GM19455 (cell line): ENCODE measurements around the gene ME3.
A peak's percentile ranks its signal among the peaks of the same experiment; 100 is the strongest.

Experiments used
- ATAC-seq: cut with Tn5 transposase; IDR thresholded peaks from one replicate; pipeline ENCODE4 v1.9.1; 2021; ENCODE audit not compliant: unreplicated experiment

The ME3 gene

DNA sequence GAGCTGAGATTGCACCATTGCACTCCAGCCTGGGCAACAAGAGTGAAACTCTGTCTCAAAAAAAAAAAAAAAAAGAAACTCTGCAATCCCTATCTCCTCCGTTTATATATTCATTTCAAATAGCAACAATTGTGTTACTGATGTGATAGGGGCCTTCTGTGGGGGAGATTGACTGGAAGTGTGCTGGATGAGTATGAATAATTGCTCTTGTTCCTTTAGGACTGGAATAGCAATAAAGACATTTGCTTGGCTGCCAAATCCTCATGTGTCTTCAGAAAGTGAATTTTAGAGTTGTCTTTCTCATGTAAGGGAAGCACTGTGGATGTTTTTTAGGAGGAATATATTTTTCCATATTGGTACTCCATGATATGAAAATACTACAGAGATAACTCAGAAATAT is 21.1 kb upstream of the ME3 start:
- no peak for ATAC-seq

DNA sequence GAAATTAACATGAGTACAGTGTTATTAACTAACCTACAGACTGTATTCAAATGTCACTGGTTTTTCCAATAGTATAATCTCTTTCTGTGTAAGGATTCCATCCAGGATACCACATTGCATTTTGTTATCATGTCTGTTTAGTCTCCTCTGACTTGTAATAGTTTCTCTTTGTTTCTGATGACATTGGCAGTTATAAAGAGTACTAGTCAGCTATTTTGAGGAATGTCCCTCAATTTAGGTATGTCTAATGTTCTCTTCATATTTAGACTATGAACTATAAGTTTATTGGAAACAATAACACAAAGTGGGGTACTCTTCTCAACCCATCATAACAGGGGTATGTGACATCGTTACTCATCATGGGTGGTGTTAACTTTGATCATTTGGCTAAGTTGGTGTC is 20.3 kb upstream of the ME3 start:
- no peak for ATAC-seq

DNA sequence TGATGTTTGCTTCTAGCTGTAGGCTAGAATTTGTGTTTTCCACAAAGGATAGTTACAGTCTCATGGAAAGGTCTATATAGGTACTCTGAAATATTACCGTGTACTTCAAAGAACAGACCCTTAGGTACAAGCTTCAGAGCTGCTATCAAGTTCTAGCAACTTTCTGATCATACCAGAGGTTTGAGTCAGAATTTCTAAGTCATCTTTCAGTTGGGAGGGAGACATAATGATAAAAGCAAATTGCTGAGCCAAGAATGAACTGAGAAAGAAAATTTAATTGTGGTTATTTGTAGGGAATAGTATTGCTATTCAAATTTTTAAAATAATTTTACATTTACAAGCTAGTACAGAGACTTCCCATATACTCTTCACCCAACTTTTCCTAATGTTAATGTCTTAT is 19.9 kb upstream of the ME3 start:
- no peak for ATAC-seq

DNA sequence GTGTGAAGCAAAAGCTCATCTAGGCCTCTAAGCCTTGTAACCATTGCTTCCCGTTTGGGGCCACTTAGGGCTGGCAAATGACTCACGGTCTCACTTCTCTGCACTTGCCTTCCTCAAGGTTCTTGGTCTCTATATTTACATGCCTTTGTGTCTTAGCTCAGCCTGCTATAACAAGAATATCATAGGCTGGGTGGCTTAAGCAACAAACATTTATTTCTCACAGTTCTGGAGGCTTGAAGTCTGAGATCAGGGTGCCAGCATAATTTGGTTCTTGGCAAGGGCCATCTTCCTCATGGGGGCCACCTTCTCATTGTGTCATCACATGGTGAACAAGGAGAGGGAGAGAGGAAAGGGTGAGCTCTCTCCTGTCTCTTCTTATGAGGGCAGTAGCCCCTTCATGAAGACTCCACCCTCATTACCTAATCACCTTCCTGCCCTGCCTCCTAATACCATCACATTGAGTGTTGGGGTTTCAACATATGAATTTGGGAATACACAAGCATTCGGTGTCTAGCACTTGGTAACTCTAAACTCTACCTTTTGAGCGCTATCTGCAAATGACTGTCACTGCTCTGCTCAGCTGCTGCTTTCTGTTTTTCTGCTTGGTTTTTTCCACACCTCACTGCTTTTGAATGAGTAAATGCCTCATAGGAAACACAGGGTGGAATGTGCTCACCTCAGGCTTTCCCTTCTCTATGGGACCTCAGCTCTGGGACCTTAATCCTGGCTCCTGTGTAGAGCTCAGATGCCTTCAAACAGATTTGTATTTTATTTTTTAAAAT is 16.2 kb upstream of the ME3 start:
- peak; percentile 88 for ATAC-seq

DNA sequence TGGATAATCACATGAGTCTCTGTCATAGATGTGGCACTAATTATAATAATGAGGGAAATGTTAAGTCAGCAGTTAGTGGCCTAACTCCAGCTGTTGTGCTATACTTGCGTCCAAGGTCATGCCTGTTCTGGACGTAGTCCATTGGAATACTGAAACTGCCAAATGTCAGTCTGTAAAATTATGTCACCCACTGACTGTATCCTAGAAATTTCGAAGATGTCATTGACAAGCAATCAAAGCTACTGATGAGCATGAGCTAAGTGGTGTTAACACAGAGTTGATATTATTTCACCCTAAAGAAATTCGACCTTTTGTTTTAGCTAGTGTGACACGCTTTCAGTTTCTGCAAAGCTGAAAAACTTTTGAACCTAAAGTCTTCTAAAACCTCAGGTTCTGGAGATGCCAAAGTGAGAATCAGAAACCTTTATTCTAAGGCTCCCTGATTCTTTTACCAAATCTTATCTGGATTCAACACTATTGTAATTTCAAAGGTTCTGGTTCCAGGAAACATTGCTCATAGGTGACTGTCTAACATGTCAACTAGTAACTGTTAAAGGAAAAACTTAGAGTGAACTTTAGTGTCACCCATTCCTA is 14.9 kb upstream of the ME3 start:
- ATAC-seq = no peak

DNA sequence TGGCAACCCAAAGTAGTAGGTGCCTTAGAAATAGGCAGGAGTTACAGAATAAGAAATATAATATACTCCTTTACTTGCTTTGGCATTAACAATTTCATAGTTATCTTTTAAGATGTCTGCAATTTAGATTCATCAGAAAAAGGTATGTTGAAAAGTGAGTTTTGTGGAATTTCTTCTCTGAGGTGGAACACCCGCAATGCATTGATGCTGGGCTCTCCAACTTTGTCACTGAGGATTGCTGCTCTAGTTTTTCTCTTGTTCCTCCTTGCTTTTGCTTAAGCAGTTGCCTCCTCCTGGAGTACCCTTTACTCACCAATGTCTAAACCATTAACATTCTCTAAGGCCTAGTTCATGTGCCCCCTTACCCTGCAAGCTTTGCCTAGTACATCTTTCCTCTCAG is 14.1 kb upstream of the ME3 start:
- ATAC-seq = no peak

DNA sequence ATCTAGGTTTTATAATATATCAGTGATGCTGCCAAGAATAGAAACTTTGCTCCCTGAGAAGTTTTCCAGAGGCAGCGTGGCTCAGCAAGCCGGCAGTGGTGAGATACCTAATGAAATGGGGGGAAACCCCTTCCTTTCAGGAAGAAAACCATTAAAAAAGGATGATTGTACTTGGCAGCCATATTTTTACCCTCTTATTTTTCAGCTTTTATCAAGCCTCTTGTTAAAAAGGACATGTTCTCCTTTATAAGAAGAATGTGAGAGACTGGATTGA is 9.0 kb upstream of the ME3 start:
- no peak for ATAC-seq

DNA sequence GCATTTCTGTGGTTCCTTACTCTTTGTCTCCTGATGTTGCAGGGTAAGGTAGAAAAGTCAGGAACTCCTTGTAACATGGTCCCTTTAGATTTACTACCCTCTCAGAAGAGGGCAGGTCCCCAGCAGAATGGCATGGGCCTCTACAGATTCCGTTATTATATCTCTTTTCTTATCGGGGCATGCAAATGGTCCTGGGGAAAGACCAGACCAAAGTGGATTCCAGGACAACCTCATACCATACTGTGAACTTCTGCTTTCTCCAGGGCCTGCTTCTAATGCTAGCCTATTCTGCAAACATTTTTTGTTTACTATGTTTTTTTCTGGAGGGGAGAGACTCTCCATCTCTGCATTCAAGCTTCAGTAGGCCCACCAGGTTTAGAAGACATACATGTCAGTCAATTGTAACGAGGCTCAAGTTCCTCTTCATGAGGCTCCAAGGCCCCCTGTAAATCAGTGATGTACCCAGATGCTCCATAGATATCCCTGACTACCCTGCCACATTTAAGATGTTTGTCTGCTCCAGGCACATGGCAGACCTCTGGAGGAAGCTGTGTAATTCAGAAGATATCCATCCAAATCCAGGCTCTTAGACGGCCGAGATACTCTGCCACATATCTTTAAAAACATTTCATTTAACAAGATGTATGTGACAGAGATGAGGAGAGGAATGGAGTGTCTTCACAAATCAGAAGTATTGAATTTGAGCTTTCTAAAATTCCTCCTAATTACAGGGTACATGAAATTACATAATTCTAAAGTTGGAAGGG is 8.5 kb upstream of the ME3 start:
- no peak for ATAC-seq

DNA sequence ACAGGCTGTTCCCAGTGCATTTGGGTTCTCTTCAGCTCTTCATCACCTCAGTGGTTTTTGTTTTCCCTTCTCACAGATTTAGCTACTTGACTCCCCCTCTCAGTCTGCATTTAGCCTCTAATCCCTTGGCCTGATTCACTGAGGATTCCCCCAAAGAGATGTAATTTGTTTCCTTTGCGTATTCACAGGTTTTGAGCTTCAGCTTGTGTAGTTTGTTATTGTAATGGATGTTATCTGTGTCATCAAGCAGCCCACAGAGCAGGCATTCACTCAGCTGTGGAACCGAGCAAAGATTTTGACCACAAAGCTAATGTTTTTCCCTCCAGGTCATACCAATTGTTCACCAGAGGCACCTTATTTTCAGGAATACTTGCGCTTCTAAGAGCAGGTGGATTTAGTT is 6.4 kb upstream of the ME3 start:
- no peak for ATAC-seq

DNA sequence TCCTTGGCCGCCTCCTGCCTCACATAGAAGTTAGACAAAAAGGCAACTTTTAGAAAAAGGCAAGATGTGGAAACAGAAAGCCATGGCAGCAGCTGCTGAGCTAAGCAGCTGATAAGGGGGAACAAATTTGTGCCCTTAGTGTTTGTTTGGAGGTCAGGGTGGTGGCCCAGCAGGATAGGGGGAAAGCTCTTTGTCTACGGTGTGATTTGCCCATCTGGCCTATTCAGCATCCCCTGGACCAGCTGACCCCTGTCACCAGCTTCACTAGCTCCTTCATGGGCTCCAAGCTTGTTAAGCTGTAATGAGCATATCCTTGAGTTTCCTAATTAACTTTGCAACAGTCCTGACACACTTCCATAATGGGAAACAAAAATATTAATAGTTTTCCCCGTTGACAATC is 5.9 kb upstream of the ME3 start:
- no peak for ATAC-seq

DNA sequence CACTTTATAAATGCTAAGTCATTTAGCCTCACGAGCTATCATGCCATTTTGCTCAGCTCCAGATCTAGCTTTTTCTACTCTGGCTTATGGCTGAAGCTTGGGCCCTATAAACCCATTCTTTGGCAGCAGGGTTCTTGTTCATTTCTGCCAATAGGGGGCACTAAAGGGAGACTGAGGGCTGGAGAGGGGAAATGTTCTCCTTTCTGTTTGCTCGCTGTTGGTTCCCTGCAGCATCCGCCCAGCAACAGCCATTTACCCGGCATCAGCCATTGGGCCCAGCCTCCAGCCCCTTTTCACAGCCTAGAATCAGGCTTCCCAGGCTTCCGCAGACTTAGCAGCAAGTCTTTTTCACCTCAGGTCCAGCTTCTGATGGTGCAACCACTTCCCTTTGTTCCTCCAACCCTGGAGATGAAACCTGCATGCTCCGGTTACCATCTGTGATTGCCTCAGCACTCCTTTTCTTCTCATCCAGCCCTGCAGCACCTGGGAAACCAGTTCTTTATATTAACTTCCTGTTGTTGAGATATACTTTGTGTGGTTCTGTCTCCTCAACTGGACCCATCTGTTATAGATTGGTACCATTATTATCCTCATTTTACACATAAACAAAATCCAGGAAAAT is 4.2 kb upstream of the ME3 start:
- no peak for ATAC-seq

DNA sequence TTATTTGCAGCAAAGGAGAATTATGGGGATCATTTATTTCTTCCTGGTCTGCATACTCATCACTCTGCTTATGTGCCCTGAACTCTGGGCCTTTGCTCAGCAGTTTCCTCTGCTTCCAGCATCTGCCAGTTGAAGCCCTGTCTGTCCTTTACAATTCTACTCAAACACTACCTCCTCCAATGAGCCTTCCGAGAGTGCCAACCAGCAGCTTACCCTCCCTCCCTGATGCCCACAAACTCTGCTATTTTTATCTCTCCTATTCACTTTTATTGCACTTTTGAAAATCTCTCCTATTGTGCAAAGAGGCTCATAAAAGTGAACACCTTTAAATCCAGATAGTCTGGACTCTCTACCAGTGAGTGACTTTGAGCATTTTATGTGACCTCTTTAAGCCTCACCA is 3.6 kb upstream of the ME3 start:
- no peak for ATAC-seq

DNA sequence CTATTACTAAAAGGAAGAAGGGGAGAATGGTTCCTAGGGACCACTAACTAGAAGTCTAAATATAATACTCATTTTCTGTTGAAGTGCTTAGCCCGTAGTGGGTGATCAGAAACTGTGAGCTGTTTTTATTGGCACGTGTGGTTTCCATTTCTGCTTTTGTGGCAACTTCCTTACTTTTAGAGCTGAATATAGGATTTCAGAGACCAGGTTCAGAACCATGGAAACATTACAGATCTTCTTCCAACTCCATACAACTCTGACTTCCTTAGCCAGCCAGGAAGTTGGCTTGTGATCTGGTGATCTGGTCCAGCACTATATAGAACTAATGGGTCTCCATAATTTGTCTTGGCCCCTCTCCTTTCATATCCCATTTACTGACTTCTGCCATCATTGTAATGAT is 2.6 kb upstream of the ME3 start:
- ATAC-seq = no peak

DNA sequence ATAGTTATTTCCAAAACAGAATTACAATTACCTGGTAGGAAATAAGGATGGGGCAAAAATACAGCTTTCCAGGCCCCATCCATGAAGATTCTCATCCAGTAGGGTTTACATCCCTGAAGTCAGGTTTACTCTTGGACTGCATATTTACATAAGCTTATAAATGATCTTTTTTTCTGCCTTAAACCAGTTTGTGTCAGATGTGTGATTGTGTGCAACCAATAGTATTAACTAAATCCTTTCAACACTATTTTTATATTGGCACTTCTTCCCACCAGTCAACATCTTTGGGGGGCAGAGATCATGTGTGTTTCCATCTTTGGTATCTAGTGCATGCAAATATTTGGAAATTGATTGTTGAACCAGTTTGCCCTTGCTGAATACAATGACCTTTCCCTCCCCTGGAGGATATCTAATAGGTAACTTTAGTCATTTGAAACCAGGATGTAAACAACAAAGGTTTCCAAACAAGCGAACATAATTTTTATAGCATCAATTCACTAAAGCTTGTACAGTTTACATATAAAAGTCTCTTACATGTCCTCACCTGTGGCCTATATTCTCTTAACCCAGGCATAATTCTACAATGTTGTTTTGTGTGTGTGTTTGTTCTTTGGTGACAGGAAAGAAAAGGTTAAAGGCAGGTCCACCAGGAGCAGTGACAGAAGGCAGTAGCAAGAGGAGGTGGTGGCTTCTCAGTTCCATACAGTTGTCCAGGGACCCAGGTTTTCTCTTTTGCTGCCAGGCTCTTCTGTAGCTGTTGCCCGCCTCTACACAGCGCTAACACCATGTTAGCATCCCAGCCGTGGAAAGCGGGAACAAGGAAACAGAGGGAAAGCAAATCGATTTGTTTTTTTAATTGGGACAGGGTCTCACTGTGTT is 1.7 kb upstream of the ME3 start:
- no peak for ATAC-seq

DNA sequence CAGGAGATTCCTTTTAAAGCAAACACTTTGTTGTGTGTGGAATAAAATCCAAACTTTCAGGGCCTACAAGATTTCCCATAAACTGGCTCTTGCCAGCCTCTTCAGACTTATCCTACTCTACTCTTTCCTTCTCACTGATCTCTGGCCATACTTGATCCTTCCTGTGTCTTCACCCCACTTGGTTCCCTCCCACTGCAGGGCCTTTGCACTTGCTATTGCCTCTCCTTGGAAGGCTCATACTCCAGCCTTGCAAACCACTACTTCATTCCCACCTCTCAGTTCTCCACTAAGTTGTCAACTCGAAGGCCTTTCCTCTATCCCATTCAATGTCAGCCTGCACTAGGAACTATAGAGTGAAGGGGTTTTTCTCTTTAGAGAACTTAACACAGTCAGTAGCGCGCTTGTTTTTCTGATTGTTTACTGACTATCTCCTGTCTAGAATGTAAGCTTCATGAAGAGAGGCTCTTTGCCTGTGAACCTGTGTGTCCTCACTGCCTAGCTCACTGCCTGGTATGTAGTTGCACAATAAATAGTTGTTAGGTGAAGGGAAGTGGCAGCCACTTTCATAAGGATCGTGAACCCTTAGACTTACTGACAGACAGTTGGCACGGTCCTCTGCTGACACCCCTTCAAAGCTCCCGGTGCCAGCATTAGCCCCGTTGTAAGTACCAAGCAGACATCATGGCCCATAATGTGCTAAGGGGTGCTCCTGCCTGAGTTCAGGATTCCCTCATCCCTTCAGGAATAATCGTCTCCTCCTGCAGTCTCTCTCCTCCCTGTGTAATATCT is 833 bp upstream of the ME3 start:
- no peak for ATAC-seq

DNA sequence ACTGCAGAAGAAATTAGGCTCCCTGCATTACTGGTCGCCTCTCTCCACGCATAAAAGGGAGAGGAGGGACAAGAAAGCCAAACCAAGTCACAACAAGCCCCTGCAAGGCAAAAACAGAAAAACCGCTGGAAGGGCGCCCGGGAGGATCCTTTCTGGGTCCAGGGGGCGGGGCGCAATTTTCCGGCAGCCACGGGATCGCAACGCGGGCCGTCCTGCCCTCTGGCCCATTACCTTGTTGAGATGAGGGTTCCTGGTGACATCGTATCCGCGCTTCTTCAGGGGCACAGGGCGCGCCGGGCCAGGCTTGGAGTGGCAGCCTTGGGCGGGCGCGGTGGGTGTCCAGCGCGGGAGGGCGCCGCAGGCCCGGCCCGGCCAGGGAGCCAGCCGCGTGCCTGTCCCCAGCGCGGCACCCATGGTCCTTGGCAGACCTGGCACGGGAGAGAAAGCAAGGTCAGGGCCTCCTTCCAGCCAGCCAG is 847 bp downstream of the ME3 start:
- ATAC-seq = peak; percentile 7

DNA sequence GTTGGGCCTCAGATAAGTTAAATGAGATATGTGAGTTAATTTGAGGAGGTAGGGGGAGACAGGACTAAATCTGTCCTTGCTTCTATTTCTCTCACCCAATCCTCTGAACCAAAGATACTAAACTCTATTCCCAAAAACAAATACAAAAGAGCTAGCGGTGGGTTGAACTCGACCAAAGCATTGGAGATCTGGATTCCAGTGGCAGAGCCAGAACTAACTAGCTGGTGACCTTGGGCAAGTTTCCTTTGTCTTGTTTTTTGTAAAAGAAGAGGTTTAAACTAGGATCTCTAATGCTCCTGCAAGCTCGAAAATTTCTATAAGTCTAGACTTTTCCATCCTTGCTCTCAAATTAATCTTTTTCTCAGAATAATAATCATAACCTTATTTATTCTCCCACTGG is 1.5 kb downstream of the ME3 start:
- no peak for ATAC-seq

DNA sequence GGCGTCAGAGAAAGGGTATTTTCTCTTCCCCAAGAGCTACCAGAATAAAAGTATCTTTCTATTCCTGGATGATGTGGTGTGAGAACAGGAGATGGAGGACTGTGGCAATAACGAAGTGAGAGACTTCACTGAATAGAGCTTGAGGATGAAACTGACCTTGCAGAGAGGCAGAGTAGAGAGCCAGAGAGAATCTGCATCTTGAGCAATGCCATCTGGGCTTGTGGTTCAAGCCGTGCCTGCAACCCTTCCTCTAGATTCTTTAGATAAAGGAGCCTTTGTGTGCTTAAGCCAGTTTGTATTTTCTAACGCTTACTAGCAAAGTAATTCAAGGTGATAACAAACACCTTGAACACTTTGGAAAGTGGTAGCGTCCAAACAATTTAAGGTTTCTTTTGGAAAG is 2.2 kb downstream of the ME3 start:
- no peak for ATAC-seq

DNA sequence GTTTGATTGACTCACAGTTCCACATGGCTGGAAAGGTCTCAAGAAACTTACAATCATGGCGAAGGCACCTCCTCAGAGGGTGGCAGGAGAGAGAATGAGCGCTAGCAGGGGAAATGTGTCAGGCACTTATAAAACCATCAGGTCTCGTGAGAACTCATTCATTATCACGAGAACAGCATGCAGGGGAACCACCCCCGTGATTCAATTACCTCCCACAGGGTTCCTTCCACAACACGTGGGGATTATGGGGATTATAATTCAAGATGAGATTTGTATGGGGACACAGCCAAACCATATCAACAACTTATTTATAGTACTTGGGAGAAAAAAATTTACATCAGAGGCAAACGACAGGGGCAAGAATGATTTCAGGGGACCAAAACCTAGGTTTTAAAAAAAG is 3.0 kb downstream of the ME3 start:
- no peak for ATAC-seq

DNA sequence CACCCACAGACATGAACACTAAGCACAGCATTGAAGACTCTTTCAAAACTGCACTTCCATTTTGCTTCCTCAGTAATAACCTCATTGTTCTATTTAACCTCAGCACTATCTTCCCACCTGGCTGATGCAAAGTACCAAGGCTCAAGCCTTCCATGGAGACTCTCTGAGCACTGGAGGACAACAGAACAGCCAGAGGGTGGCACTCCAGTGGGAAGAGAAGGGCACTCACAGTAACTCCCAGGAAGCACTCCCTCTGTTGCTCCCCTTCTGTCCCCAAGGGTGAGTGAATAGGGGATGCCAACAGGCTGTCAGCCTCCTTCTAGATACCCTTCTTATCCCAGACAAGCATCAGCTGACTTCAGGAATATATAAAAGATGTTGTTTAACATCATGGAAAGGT is 3.5 kb downstream of the ME3 start:
- no peak for ATAC-seq
